Suprapubic skin (tissue), 4 donors: ENCODE measurements around the gene GAL3ST2. TPM values are rescaled to one million over a fixed set of nuclear protein-coding genes. Genes with fewer than 3 reads are reported as not detected.
"Not testable (repeated sequence)": the region's sequence is repeated elsewhere in the genome, so short reads cannot be mapped to it uniquely, and the experiment has no call there.

ENCODE experiments used
- DNase-seq, 2 donors: peaks; one replicate each; pipeline ENCODE4 v3.0.0-alpha.2; 2019; ENCODE audit warnings: low spot score in 2 of 2
- H3K27ac ChIP-seq: fragments of 200-600 bp; sonication (generic); one replicate; pipeline ENCODE4 v1.5.1; 2019
- H3K27me3 ChIP-seq: fragments of 200-600 bp; sonication (generic); one replicate; pipeline ENCODE4 v1.5.1; 2019
- H3K36me3 ChIP-seq: fragments of 200-600 bp; sonication (generic); one replicate; pipeline ENCODE4 v1.5.1; 2019
- H3K4me1 ChIP-seq: fragments of 200-600 bp; sonication (generic); one replicate; pipeline ENCODE4 v1.5.1; 2019
- H3K4me3 ChIP-seq: fragments of 200-600 bp; sonication (generic); one replicate; pipeline ENCODE4 v1.5.1; 2019; ENCODE audit warnings: mild to moderate bottlenecking
- H3K9me3 ChIP-seq: fragments of 200-600 bp; sonication (generic); one replicate; pipeline ENCODE4 v1.5.1; 2019
- EP300 ChIP-seq: sonication (generic); formaldehyde crosslinking; IDR thresholded peaks from one replicate; pipeline ENCODE4 v1.6.1; 2017; ENCODE audit warnings: antibody characterized with exemption
- POLR2A ChIP-seq, 2 donors: fragments of 450-650 bp; IDR thresholded peaks; one replicate each; pipeline ENCODE4 v1.6.1; 2017; ENCODE audit warnings: antibody characterized with exemption in 2 of 2, mild to moderate bottlenecking in 2 of 2, moderate library complexity in 2 of 2
- POLR2AphosphoS5 ChIP-seq, 3 donors: sonication (generic); formaldehyde crosslinking; IDR thresholded peaks; one replicate each; pipeline ENCODE4 v1.6.1; 2017; ENCODE audit warnings: antibody characterized with exemption in 3 of 3
- WGBS: methylation state at CpG from one replicate; pipeline ENCODE4 v1.1.5; 2018; 5-methylcytosine and 5-hydroxymethylcytosine counted together
- total RNA-seq, 4 donors: library from RNA; depleted of rRNA; stranded (reverse); fragments of >200 nt; gene quantifications; one replicate each; pipeline ENCODE4 v1.1.0, GENCODE V29; 2016
- TF ChIP-seq, protein P1 (sequence below), 2 donors: fragments of 200-600 bp in 1 of 2; fragments of 450-650 bp in 1 of 2; sonication (generic) in 1 of 2; IDR thresholded peaks; one replicate each; pipeline ENCODE4 v1.5.1; 2016 to 2019; ENCODE audit warnings: antibody characterized with exemption in 2 of 2, mild to moderate bottlenecking in 1 of 2, moderate library complexity in 1 of 2

The GAL3ST2 gene
- total RNA-seq, 4 donors from 2014 or later, result not detected

DNA sequence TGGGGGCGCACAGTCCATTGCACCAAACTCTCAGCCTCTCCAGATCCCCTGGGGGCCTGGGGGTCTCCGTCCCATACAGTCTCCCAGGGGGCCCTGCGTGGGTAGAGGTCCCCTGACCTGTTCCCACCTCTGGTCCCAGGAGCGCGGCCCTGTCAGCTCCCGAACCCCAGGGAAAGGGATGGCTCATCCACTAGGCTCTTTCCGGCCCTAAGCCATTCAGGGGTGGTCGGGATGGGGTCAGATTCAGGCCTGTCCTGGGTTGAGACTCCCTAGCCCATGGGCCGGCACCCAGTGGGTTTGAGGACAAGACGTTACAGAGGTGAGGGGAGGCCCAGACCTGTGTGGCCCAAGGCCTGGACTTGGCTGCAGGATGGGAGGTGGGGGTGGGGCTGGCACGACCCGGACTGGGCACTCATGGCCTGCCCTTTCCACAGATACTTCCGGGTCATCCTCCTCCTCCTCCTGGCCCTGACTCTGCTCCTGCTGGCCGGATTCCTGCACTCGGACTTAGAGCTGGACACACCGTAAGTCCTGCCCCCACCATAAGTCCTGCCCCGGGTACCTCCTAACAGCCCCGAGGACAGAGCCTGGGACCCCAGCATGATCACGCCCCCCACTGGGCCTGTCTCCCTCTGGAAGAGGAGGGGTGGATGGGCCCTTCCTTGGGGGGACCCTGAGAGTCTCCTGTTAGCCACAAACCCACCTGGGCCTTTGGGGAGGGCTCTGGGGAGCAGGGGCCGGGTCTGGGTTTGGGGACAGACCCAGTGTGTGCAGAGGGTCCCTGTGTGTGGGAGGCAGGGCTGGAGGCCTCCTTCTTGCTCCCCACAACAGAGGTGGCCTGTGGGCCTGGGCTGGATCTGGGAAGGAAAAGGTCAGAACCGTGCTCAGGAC lies 22.3 kb downstream of the GAL3ST2 start:
- Histone ChIP-seq H3K9me3 (no peaks in the 10 kb centered on the region), H3K4me1 (peaks cover 12% of the 10 kb centered on the region), H3K36me3 (no peaks in the 10 kb centered on the region), H3K27ac (no peak overlapping the region), H3K4me3 (no peak overlapping the region), H3K27me3 (peaks cover 14% of the 10 kb centered on the region)
- TF ChIP-seq POLR2AphosphoS5 (IDR thresholded peaks at IDR 0.05) (no peak), EP300 (no peak), POLR2A (IDR thresholded peaks at IDR 0.05) (no peak)
- TF ChIP-seq, protein P1, sequence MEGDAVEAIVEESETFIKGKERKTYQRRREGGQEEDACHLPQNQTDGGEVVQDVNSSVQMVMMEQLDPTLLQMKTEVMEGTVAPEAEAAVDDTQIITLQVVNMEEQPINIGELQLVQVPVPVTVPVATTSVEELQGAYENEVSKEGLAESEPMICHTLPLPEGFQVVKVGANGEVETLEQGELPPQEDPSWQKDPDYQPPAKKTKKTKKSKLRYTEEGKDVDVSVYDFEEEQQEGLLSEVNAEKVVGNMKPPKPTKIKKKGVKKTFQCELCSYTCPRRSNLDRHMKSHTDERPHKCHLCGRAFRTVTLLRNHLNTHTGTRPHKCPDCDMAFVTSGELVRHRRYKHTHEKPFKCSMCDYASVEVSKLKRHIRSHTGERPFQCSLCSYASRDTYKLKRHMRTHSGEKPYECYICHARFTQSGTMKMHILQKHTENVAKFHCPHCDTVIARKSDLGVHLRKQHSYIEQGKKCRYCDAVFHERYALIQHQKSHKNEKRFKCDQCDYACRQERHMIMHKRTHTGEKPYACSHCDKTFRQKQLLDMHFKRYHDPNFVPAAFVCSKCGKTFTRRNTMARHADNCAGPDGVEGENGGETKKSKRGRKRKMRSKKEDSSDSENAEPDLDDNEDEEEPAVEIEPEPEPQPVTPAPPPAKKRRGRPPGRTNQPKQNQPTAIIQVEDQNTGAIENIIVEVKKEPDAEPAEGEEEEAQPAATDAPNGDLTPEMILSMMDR (IDR thresholded peaks at IDR 0.05), result no peak
- 89% methylated on average over 17 of the region's 21 CpGs for WGBS
- DNase-seq, result peak in 1 of 2 donors; percentile 59

- TF ChIP-seq POLR2A (IDR thresholded peaks at IDR 0.05) (no peak), EP300 (no peak)
- H3K27me3 ChIP-seq, result peaks cover 22% of the 10 kb centered on the region
- peaks cover 20% of the 10 kb centered on the region for H3K4me1 ChIP-seq
- H3K27ac ChIP-seq, result no peak overlapping the region
- no peaks in the 10 kb centered on the region for H3K9me3 ChIP-seq
- H3K36me3 ChIP-seq, result no peaks in the 10 kb centered on the region
- WGBS, result 85% methylated on average over 7 of the region's 10 CpGs
- DNase-seq, result no peak
- no peak overlapping the region for H3K4me3 ChIP-seq
Measured at GRCh38 chr2:241799522-241800197, 23.0 kb downstream of the GAL3ST2 start.

- H3K27ac ChIP-seq, H3K4me3 ChIP-seq, DNase-seq, H3K9me3 ChIP-seq, H3K36me3 ChIP-seq: not testable (repeated sequence)
- H3K4me1 ChIP-seq, result peaks cover 23% of the 10 kb centered on the region
- H3K27me3 ChIP-seq, result peaks cover 25% of the 10 kb centered on the region
- WGBS, result 69% methylated on average over 35 of the region's 35 CpGs
Measured at GRCh38 chr2:241800198-241800903, 23.7 kb downstream of the GAL3ST2 start.

DNA sequence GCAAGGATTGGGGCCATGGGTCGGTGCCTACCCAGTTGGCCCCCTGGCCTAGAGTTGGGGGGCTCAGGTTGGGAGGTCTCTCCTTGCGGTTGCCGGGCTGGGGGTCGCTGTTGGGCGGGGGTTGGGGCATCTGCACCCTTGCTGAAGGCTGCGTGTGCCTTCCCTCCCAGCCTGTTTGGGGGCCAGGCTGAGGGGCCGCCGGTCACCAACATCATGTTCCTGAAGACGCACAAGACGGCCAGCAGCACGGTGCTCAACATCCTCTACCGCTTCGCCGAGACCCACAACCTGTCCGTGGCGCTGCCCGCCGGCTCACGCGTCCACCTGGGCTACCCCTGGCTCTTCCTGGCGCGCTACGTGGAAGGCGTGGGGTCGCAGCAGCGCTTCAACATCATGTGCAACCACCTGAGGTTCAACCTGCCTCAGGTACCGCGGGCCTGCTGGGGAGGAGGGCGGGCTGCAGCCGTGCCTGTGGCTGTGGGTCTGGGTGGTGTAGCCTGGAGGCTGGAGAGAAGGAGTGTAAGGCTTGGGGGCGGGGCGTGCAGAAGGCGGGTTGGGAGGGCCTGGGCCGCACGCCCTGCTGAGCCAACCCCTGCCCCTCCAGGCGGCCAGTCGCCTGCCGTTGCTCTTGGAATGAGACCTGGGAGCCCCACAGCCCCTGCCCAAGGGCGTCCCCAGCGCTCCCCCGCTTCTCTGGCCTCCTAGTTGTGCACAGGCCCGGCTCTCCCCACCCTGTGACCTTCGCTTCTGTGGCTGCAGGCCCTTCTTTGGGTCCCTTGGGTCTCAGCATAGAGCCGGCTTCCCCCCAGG lies 25.2 kb downstream of the GAL3ST2 start:
- no peak for DNase-seq
- TF ChIP-seq POLR2A (IDR thresholded peaks at IDR 0.05), result no peak
- no peak overlapping the region for H3K4me3 ChIP-seq
- H3K27ac ChIP-seq, result no peak overlapping the region
- peaks cover 23% of the 10 kb centered on the region for H3K4me1 ChIP-seq
- H3K36me3 ChIP-seq, result no peaks in the 10 kb centered on the region
- no peaks in the 10 kb centered on the region for H3K9me3 ChIP-seq
- peaks cover 25% of the 10 kb centered on the region for H3K27me3 ChIP-seq
- WGBS, result 65% methylated on average over 6 of the region's 44 CpGs

DNA sequence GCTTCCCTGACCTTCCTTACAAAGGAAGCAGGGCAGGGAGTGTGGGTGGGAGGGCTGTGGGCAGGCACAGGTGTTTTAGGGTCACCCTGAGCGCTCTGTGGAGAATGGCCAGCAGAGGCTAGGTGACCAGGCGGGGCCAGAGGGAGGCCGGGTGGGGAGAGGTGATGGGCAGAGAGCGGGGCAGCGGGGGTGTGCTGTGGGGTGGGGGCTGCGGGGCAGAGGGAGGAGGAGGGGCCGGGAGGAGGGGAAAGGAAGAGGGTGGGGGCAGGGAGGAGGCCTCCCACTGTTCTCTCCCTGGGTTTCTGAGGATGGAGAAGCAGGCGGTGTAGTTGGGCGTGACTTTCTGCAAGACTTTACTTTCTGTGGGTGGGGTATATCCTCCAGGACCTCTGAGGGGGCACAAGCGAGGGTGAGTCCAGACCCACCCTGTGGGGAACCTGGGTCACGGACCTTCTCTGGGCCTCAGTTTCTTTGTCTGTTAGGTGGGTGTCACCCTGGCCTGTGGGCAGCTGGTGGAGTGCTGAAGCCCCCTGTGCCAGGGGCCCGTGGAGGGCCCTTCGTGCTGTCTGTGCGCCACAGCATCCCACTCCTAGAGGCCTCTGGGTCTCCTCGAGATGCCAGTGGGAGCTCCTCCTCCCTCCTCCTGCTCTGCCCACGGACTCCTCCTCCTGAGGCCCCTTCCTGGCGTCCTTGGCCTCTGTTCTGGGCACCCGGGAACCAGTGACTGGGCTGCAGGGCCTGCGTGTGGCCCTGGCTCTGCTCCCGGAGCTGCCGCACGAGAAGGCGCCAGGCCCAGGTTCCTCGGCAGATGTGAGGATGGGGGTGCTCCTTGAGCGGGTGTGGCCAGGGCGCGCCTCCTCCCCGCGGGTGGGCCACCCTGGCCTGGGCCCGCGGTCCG lies 26.0 kb downstream of the GAL3ST2 start:
- H3K4me3 ChIP-seq, result peak overlapping the region; percentile 51
- H3K36me3 ChIP-seq, result no peaks in the 10 kb centered on the region
- H3K27me3 ChIP-seq, result peaks cover 25% of the 10 kb centered on the region
- WGBS, result 53% methylated on average over 18 of the region's 32 CpGs
- TF ChIP-seq, protein P1 (IDR thresholded peaks at IDR 0.05), result no peak
- no peak for TF ChIP-seq POLR2A (IDR thresholded peaks at IDR 0.05)
- TF ChIP-seq EP300, result no peak
- no peak for TF ChIP-seq POLR2AphosphoS5 (IDR thresholded peaks at IDR 0.05)
- DNase-seq, result no peak
- H3K4me1 ChIP-seq, result peaks cover 23% of the 10 kb centered on the region
- H3K9me3 ChIP-seq, result no peaks in the 10 kb centered on the region
- no peak overlapping the region for H3K27ac ChIP-seq
